ENCODE results near the gene KIF5B.
"Not testable (repeated sequence)": the region's sequence is repeated elsewhere in the genome, so short reads cannot be mapped to it uniquely, and the experiment has no call there.

The KIF5B gene

GRCh38 chr10:32072025-32072800, 16.0 kb upstream of the KIF5B start:
- Mint-ChIP-seq H3K9me3 (no peaks in the 10 kb centered on the region), H3K27me3 (no peaks in the 10 kb centered on the region), H3K4me3 (no peak overlapping the region), H3K27ac (no peak overlapping the region), H3K4me1 (no peaks in the 10 kb centered on the region)
- ATAC-seq (no peak), DNase-seq (no peak)

- DNase-seq, result no peak
- Mint-ChIP-seq H3K4me1 (no peaks in the 10 kb centered on the region), H3K9me3 (no peaks in the 10 kb centered on the region), H3K27me3 (no peaks in the 10 kb centered on the region), H3K27ac (no peak overlapping the region), H3K4me3 (no peak overlapping the region)
- no peak for ATAC-seq
These were observed 14.4 kb upstream of the KIF5B start for GRCh38 chr10:32070645-32071044.

GRCh38 chr10:32068569-32068968, 12.3 kb upstream of the KIF5B start:
- H3K4me3 Mint-ChIP-seq, result no peak overlapping the region
- no peaks in the 10 kb centered on the region for H3K4me1 Mint-ChIP-seq
- no peak for DNase-seq
- H3K27ac Mint-ChIP-seq, result no peak overlapping the region
- no peaks in the 10 kb centered on the region for H3K27me3 Mint-ChIP-seq
- no peak for ATAC-seq
- no peaks in the 10 kb centered on the region for H3K9me3 Mint-ChIP-seq

GRCh38 chr10:32067931-32068330, 11.7 kb upstream of the KIF5B start:
- H3K27me3 Mint-ChIP-seq, H3K4me1 Mint-ChIP-seq, H3K4me3 Mint-ChIP-seq, DNase-seq, H3K27ac Mint-ChIP-seq, H3K9me3 Mint-ChIP-seq, ATAC-seq: not testable (repeated sequence)

GRCh38 chr10:32065856-32066255, 9.6 kb upstream of the KIF5B start:
- Mint-ChIP-seq H3K4me1 (no peaks in the 10 kb centered on the region), H3K4me3 (no peak overlapping the region), H3K9me3 (no peaks in the 10 kb centered on the region), H3K27me3 (no peaks in the 10 kb centered on the region), H3K27ac (no peak overlapping the region)
- ATAC-seq (no peak), DNase-seq (no peak)

- Mint-ChIP-seq H3K9me3 (no peaks in the 10 kb centered on the region), H3K4me3 (no peak overlapping the region), H3K27ac (no peak overlapping the region), H3K4me1 (peaks cover 12% of the 10 kb centered on the region), H3K27me3 (no peaks in the 10 kb centered on the region)
- no peak for ATAC-seq
- DNase-seq, result no peak
These were observed 5.2 kb upstream of the KIF5B start for GRCh38 chr10:32061440-32061839.

- Mint-ChIP-seq H3K4me1 (peaks cover 12% of the 10 kb centered on the region), H3K9me3 (no peaks in the 10 kb centered on the region), H3K4me3 (no peak overlapping the region), H3K27me3 (no peaks in the 10 kb centered on the region), H3K27ac (no peak overlapping the region)
- no peak for DNase-seq
- no peak for ATAC-seq
These were observed 4.1 kb upstream of the KIF5B start for GRCh38 chr10:32060347-32060746.

- H3K9me3 Mint-ChIP-seq, result no peaks in the 10 kb centered on the region
- no peak overlapping the region for H3K4me3 Mint-ChIP-seq
- no peaks in the 10 kb centered on the region for H3K27me3 Mint-ChIP-seq
- H3K4me1 Mint-ChIP-seq, result peaks cover 12% of the 10 kb centered on the region
- ATAC-seq (no peak), DNase-seq (no peak)
- H3K27ac Mint-ChIP-seq, result no peak overlapping the region
These were observed 3.2 kb upstream of the KIF5B start for GRCh38 chr10:32059472-32059871.

- ATAC-seq, result no peak
These were observed 779 bp upstream of the KIF5B start for GRCh38 chr10:32057036-32057372.

GRCh38 chr10:32055478-32056135, 618 bp downstream of the KIF5B start:
- no peaks in the 10 kb centered on the region for H3K9me3 Mint-ChIP-seq
- peaks cover 45% of the 10 kb centered on the region for H3K4me1 Mint-ChIP-seq
- H3K4me3 Mint-ChIP-seq, result peak overlapping the region; percentile 98 to 99
- no peaks in the 10 kb centered on the region for H3K27me3 Mint-ChIP-seq
- DNase-seq (peak in 1 of 2 donors; percentile 59), ATAC-seq (peak; percentile 73)
- H3K27ac Mint-ChIP-seq, result peak overlapping the region; percentile 98 to 100

More at GRCh38 chr10:32057036-32057372, 779 bp upstream of the KIF5B start:
- Mint-ChIP-seq H3K4me1 (peaks cover 32% of the 10 kb centered on the region), H3K27me3 (no peaks in the 10 kb centered on the region), H3K9me3 (no peaks in the 10 kb centered on the region), H3K27ac (peak overlapping the region; percentile 83 to 98), H3K4me3 (peak overlapping the region; percentile 98 to 99)
- DNase-seq, result no peak

GRCh38 chr10:32054094-32054493, 2.1 kb downstream of the KIF5B start:
- DNase-seq (no peak), ATAC-seq (no peak)
- Mint-ChIP-seq H3K27me3 (no peaks in the 10 kb centered on the region), H3K4me1 (peaks cover 60% of the 10 kb centered on the region), H3K9me3 (no peaks in the 10 kb centered on the region), H3K4me3 (peak overlapping the region; percentile 98 to 99), H3K27ac (peak overlapping the region in 1 of 2 donors; percentile 98)

- ATAC-seq, H3K27me3 Mint-ChIP-seq, DNase-seq, H3K9me3 Mint-ChIP-seq: not testable (repeated sequence)
- peaks cover 64% of the 10 kb centered on the region for H3K4me1 Mint-ChIP-seq
- peak overlapping the region; percentile 98 to 99 for H3K4me3 Mint-ChIP-seq
- peak overlapping the region in 1 of 2 donors; percentile 42 for H3K27ac Mint-ChIP-seq
These were observed 2.8 kb downstream of the KIF5B start for GRCh38 chr10:32053392-32053791.

GRCh38 chr10:32051926-32052325, 4.3 kb downstream of the KIF5B start:
- DNase-seq, result no peak
- Mint-ChIP-seq H3K27ac (no peak overlapping the region), H3K27me3 (no peaks in the 10 kb centered on the region), H3K9me3 (no peaks in the 10 kb centered on the region), H3K4me1 (peaks cover 62% of the 10 kb centered on the region), H3K4me3 (peak overlapping the region in 1 of 2 donors; percentile 39)
- ATAC-seq, result no peak

- Mint-ChIP-seq H3K27ac (no peak overlapping the region), H3K27me3 (no peaks in the 10 kb centered on the region), H3K9me3 (no peaks in the 10 kb centered on the region), H3K4me1 (peaks cover 69% of the 10 kb centered on the region), H3K4me3 (peak overlapping the region in 1 of 2 donors; percentile 10)
- ATAC-seq, result no peak
- DNase-seq, result no peak
These were observed 6.0 kb downstream of the KIF5B start for GRCh38 chr10:32050177-32050576.

- peaks cover 78% of the 10 kb centered on the region for H3K4me1 Mint-ChIP-seq
- DNase-seq, result no peak
- no peaks in the 10 kb centered on the region for H3K27me3 Mint-ChIP-seq
- H3K4me3 Mint-ChIP-seq, result no peak overlapping the region
- peak overlapping the region in 1 of 2 donors; percentile 45 for H3K27ac Mint-ChIP-seq
- ATAC-seq, result no peak
- no peaks in the 10 kb centered on the region for H3K9me3 Mint-ChIP-seq
These were observed 7.1 kb downstream of the KIF5B start for GRCh38 chr10:32049113-32049512.

- H3K27me3 Mint-ChIP-seq, result no peaks in the 10 kb centered on the region
- DNase-seq (no peak), ATAC-seq (no peak)
- no peaks in the 10 kb centered on the region for H3K9me3 Mint-ChIP-seq
- H3K27ac Mint-ChIP-seq, result no peak overlapping the region
- H3K4me1 Mint-ChIP-seq, result peaks cover 78% of the 10 kb centered on the region
- H3K4me3 Mint-ChIP-seq, result no peak overlapping the region
These were observed 7.9 kb downstream of the KIF5B start for GRCh38 chr10:32048282-32048681.

Measured in stimulated activated naive CD8-positive, alpha-beta T cell treated with anti-CD3 and anti-CD28 coated beads, Interleukin-15, amount 100 ng/mL, for 72 hours (primary cell).